ENCODE results near the gene SLC10A2.

DNA sequence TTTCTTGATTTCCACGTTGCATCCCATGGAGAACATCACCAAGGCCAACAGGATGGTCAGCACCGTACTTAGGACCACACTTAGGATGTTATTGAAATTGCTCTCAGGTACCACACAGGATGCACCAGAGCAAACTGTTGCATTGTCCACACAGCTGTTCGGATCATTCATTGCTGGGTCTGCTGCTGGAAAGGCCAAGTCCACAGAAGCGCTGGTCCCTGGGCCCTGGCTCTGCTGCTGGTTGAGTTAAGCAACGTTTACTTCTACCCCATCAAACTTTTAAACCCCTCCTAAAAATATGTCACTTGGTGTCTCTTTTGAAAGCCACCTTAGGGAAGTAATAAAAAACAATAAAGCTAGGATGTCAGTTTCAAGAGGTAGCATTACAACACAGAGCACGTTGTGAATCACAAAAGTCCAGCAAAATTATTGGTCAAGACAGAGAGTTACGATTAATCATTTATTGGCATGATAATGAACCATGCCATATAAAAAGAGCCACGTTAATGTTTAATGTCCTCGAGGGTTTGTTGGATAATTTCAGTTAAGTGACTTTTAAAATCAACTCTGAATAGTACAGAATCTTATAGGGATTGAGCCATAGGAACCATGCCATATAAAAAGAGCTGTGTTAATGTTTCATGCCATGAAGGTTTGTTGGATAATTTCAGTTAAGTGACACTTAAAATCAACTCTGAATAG, at the start of gene SLC10A2:
- TF ChIP-seq, protein P1, sequence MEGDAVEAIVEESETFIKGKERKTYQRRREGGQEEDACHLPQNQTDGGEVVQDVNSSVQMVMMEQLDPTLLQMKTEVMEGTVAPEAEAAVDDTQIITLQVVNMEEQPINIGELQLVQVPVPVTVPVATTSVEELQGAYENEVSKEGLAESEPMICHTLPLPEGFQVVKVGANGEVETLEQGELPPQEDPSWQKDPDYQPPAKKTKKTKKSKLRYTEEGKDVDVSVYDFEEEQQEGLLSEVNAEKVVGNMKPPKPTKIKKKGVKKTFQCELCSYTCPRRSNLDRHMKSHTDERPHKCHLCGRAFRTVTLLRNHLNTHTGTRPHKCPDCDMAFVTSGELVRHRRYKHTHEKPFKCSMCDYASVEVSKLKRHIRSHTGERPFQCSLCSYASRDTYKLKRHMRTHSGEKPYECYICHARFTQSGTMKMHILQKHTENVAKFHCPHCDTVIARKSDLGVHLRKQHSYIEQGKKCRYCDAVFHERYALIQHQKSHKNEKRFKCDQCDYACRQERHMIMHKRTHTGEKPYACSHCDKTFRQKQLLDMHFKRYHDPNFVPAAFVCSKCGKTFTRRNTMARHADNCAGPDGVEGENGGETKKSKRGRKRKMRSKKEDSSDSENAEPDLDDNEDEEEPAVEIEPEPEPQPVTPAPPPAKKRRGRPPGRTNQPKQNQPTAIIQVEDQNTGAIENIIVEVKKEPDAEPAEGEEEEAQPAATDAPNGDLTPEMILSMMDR (IDR thresholded peaks at IDR 0.05; ENCODE audit: insufficient read depth, low read length, poor library complexity, severe bottlenecking): no peak
- TF ChIP-seq EZH2phosphoT487 (conservative IDR thresholded peaks at IDR 0.05; ENCODE audit: low read length): no peak

Measured in SU-DHL-6 (cell line).